ENCODE measurements around the gene SHC2.

DNA sequence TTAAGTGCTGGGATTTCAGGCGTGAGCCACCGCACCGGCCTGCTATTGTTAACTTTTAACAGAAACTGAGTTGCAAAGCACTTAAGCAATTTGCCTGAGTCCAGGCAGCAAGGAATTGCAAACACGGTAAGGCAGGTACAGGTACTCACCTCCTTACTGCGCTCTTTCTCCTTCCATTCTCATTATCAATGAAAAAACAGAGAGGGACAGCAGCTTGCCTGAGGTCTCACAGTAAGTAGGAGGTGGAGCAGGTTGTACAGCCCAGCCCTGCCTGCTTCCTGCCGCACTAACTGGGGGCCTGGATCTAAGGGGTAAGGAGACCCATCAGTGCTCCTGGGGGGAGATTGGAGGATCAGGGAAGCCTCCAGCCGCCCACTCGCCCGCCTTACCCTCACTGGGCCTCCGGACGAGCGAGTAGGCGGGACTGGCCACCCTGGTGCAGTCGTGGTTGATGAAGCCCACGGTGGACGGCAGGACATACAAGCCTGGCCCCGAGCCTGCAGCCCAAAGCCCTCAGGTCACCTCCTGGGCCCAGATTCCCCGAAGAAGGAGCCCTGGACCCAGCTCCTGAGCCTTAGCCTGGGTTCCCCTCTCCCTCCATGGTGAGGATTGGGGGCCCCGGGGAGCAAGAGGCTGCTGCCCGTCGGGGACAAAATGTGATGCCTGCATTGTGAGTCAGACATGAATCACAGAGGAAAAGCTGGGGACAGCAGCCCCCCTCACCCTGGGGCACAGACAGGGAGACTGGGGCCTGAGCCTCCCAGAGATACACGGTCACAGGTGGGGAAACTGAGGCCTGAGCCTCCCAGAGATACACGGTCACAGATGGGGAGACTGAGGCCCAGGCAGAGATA, 11.4 kb upstream of the SHC2 start:
- TF ChIP-seq, protein P1, sequence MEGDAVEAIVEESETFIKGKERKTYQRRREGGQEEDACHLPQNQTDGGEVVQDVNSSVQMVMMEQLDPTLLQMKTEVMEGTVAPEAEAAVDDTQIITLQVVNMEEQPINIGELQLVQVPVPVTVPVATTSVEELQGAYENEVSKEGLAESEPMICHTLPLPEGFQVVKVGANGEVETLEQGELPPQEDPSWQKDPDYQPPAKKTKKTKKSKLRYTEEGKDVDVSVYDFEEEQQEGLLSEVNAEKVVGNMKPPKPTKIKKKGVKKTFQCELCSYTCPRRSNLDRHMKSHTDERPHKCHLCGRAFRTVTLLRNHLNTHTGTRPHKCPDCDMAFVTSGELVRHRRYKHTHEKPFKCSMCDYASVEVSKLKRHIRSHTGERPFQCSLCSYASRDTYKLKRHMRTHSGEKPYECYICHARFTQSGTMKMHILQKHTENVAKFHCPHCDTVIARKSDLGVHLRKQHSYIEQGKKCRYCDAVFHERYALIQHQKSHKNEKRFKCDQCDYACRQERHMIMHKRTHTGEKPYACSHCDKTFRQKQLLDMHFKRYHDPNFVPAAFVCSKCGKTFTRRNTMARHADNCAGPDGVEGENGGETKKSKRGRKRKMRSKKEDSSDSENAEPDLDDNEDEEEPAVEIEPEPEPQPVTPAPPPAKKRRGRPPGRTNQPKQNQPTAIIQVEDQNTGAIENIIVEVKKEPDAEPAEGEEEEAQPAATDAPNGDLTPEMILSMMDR (IDR thresholded peaks at IDR 0.05), result no peak
- TF ChIP-seq POLR2A (IDR thresholded peaks at IDR 0.05), result no peak
